ENCODE results near the gene TMTC2. TPM values are rescaled to one million over a fixed set of nuclear protein-coding genes. Genes with fewer than 3 reads are reported as not detected.
A peak's percentile ranks its signal among the peaks of the same experiment; 100 is the strongest.

The TMTC2 gene
- total RNA-seq, 1 donor from 2014 or later: 3.7 TPM

- DNase-seq (no peak), ATAC-seq (ENCODE audit: poor library complexity) (no peak)
- intact Hi-C loops (cut with DNase I): no loop called here
These were observed 210.3 kb downstream of the TMTC2 start for GRCh38 chr12:82896979-82897378.

- intact Hi-C loops (cut with DNase I): no loop called here
- no peak for DNase-seq
- ATAC-seq (ENCODE audit: poor library complexity): no peak
These were observed 211.7 kb downstream of the TMTC2 start for GRCh38 chr12:82898441-82898840.

GRCh38 chr12:82904219-82904790, 217.6 kb downstream of the TMTC2 start:
- no peak for ATAC-seq (ENCODE audit: poor library complexity)
- no peak for DNase-seq
- intact Hi-C loops (cut with DNase I): no loop called here

GRCh38 chr12:82910246-82910893, 223.7 kb downstream of the TMTC2 start:
- intact Hi-C loops (cut with DNase I): no loop called here
- DNase-seq (no peak), ATAC-seq (ENCODE audit: poor library complexity) (no peak)

- peak; percentile 25 for ATAC-seq (ENCODE audit: poor library complexity)
- intact Hi-C loops (cut with DNase I): no loop called here
- no peak for DNase-seq
These were observed 225.7 kb downstream of the TMTC2 start for GRCh38 chr12:82912406-82912805.

- DNase-seq: no peak
- ATAC-seq (ENCODE audit: poor library complexity): no peak
- intact Hi-C loops (cut with DNase I): no loop called here
These were observed 232.8 kb downstream of the TMTC2 start for GRCh38 chr12:82919388-82920054.

- intact Hi-C loops (cut with DNase I): no loop called here
- DNase-seq: no peak
- ATAC-seq (ENCODE audit: poor library complexity): no peak
These were observed 237.2 kb downstream of the TMTC2 start for GRCh38 chr12:82923935-82924334.

GRCh38 chr12:82926630-82927029, 239.9 kb downstream of the TMTC2 start:
- intact Hi-C loops (cut with DNase I): no loop called here
- ATAC-seq (ENCODE audit: poor library complexity) (no peak), DNase-seq (no peak)

- ATAC-seq (ENCODE audit: poor library complexity) (no peak), DNase-seq (no peak)
- intact Hi-C loops (cut with DNase I): no loop called here
These were observed 243.6 kb downstream of the TMTC2 start for GRCh38 chr12:82930301-82930700.

GRCh38 chr12:82931349-82932116, 244.8 kb downstream of the TMTC2 start:
- DNase-seq (no peak), ATAC-seq (ENCODE audit: poor library complexity) (no peak)
- intact Hi-C loops (cut with DNase I): no loop called here

- intact Hi-C loops (cut with DNase I): no loop called here
- no peak for DNase-seq
These were observed 250.4 kb downstream of the TMTC2 start for GRCh38 chr12:82937151-82937550.

GRCh38 chr12:82942521-82942920, 255.8 kb downstream of the TMTC2 start:
- DNase-seq: no peak
- ATAC-seq (ENCODE audit: poor library complexity): no peak
- intact Hi-C loops (cut with DNase I): no loop called here

More at GRCh38 chr12:82937151-82937550, 250.4 kb downstream of the TMTC2 start:
- no peak for ATAC-seq (ENCODE audit: poor library complexity)

GRCh38 chr12:82942991-82943401, 256.3 kb downstream of the TMTC2 start:
- DNase-seq (no peak), ATAC-seq (ENCODE audit: poor library complexity) (no peak)
- intact Hi-C loops (cut with DNase I): no loop called here

GRCh38 chr12:82948491-82948890, 261.8 kb downstream of the TMTC2 start:
- ATAC-seq (ENCODE audit: poor library complexity) (no peak), DNase-seq (no peak)
- intact Hi-C loops (cut with DNase I): no loop called here

GRCh38 chr12:82950356-82950755, 263.6 kb downstream of the TMTC2 start:
- DNase-seq (no peak), ATAC-seq (ENCODE audit: poor library complexity) (no peak)
- intact Hi-C loops (cut with DNase I): no loop called here

GRCh38 chr12:82952946-82953345, 266.2 kb downstream of the TMTC2 start:
- ATAC-seq (ENCODE audit: poor library complexity) (no peak), DNase-seq (no peak)
- intact Hi-C loops (cut with DNase I): no loop called here

- ATAC-seq (ENCODE audit: poor library complexity): no peak
- no peak for DNase-seq
- intact Hi-C loops (cut with DNase I): no loop called here
These were observed 266.7 kb downstream of the TMTC2 start for GRCh38 chr12:82953397-82953796.

- ATAC-seq (ENCODE audit: poor library complexity) (no peak), DNase-seq (no peak)
- intact Hi-C loops (cut with DNase I): no loop called here
These were observed 267.4 kb downstream of the TMTC2 start for GRCh38 chr12:82954064-82954463.

- ATAC-seq (ENCODE audit: poor library complexity): no peak
- intact Hi-C loops (cut with DNase I): no loop called here
These were observed 267.9 kb downstream of the TMTC2 start for GRCh38 chr12:82954572-82954971.

GRCh38 chr12:82955043-82955442, 268.3 kb downstream of the TMTC2 start:
- ATAC-seq (ENCODE audit: poor library complexity) (no peak), DNase-seq (no peak)
- intact Hi-C loops (cut with DNase I): no loop called here

More at GRCh38 chr12:82954572-82954971, 267.9 kb downstream of the TMTC2 start:
- no peak for DNase-seq
